HEK293 (cell line): ENCODE data around the gene DCAF7.

Experiments used
- ATF2 ChIP-seq: fragments of 450-650 bp; formaldehyde crosslinking; IDR thresholded peaks from 2 replicates; pipeline ENCODE4 v1.5.1; 2016; ENCODE audit warnings: missing biosample characterization, missing genetic modification characterization, low read depth
- CTCF ChIP-seq: fragments of 450-650 bp; formaldehyde crosslinking; IDR thresholded peaks from 2 replicates; pipeline ENCODE4 v1.5.1; 2016; ENCODE audit warnings: missing biosample characterization, missing genetic modification characterization
- GLIS1 ChIP-seq: fragments of 450-650 bp; formaldehyde crosslinking; IDR thresholded peaks from 2 replicates; pipeline ENCODE4 v1.5.1; 2016; ENCODE audit warnings: missing biosample characterization, missing genetic modification characterization
- KLF17 ChIP-seq: fragments of 450-650 bp; formaldehyde crosslinking; IDR thresholded peaks from 2 replicates; pipeline ENCODE4 v1.5.1; 2016; ENCODE audit warnings: missing biosample characterization, missing genetic modification characterization
- MYNN ChIP-seq: fragments of 450-650 bp; formaldehyde crosslinking; IDR thresholded peaks from 2 replicates; pipeline ENCODE4 v1.5.1; 2016; ENCODE audit warnings: missing biosample characterization, missing genetic modification characterization, borderline replicate concordance
- ZNF223 ChIP-seq: fragments of 450-650 bp; formaldehyde crosslinking; IDR thresholded peaks from 2 replicates; pipeline ENCODE4 v1.5.1; 2016; ENCODE audit warnings: missing biosample characterization, missing genetic modification characterization
- ZNF23 ChIP-seq: fragments of 450-650 bp; formaldehyde crosslinking; IDR thresholded peaks from 2 replicates; pipeline ENCODE4 v1.5.1; 2016; ENCODE audit warnings: missing biosample characterization, missing genetic modification characterization, borderline replicate concordance
- ZNF274 ChIP-seq, 2 experiments: fragments of 200-500 bp in 1 of 2; fragments of 450-650 bp in 1 of 2; sonication (Bioruptor generic) in 1 of 2; formaldehyde crosslinking in 1 of 2; IDR thresholded peaks; 2 replicates each; pipeline versions ENCODE4 v1.5.1 to v1.6.1; 2014 to 2016; ENCODE audit warnings: borderline replicate concordance in 1 of 2, inconsistent platforms in 1 of 2, low read length in 1 of 2, missing biosample characterization in 1 of 2, missing genetic modification characterization in 1 of 2
- ZNF292 ChIP-seq: fragments of 450-650 bp; formaldehyde crosslinking; IDR thresholded peaks from 2 replicates; pipeline ENCODE4 v1.5.1; 2016; ENCODE audit warnings: low read depth, missing biosample characterization, missing genetic modification characterization, borderline replicate concordance
- ZNF416 ChIP-seq: fragments of 450-650 bp; formaldehyde crosslinking; IDR thresholded peaks from 2 replicates; pipeline ENCODE4 v1.5.1; 2016; ENCODE audit warnings: missing biosample characterization, missing genetic modification characterization
- ZNF791 ChIP-seq: fragments of 450-650 bp; formaldehyde crosslinking; IDR thresholded peaks from 2 replicates; pipeline ENCODE4 v1.5.1; 2016; ENCODE audit warnings: missing biosample characterization, missing genetic modification characterization
- ZSCAN30 ChIP-seq: fragments of 450-650 bp; IDR thresholded peaks from 2 replicates; pipeline ENCODE4 v1.5.1; 2018; ENCODE audit warnings: missing biosample characterization, mild to moderate bottlenecking, missing genetic modification characterization, moderate library complexity

- TF ChIP-seq CTCF (tag by site-specific recombination) (no peak), ATF2 (no peak), ZSCAN30 (tag by site-specific recombination) (no peak), KLF17 (tag by site-specific recombination) (no peak), ZNF23 (tag by site-specific recombination) (no peak), ZNF274 (IDR thresholded peaks at IDR 0.05; ENCODE audit: low read length) (no peak), ZNF274 (tag by site-specific recombination; IDR thresholded peaks at IDR 0.05; ENCODE audit: borderline replicate concordance) (no peak), ZNF292 (no peak), ZNF416 (tag by site-specific recombination) (no peak), ZNF223 (tag by site-specific recombination) (no peak), ZNF791 (tag by site-specific recombination) (no peak), GLIS1 (tag by site-specific recombination) (no peak), MYNN (tag by site-specific recombination) (no peak)
These were observed 15.3 kb upstream of the DCAF7 start for GRCh38 chr17:63534816-63535455.
